Astrocyte (in vitro differentiated cells and primary cell): Measurements from ENCODE around the gene NUP155. TPM values are rescaled to one million over a fixed set of nuclear protein-coding genes. Genes with fewer than 3 reads are reported as not detected.

Experiments
- DNase-seq: peaks from one replicate; pipeline ENCODE4 v3.0.0-alpha.2; 2010; ENCODE audit warnings: low read depth
- FAIRE-seq: peaks from 2 replicates; lab custom pipeline; 2011; peaks lifted over from hg19 to GRCh38; lab: Jason Lieb, UNC
- H2AFZ ChIP-seq: 2 replicates; pipeline ENCODE4 v1.6.0; 2012; ENCODE audit warnings: low read depth, low read length, inconsistent platforms
- H3K27ac ChIP-seq: 2 replicates; pipeline ENCODE4 v1.5.1; 2011; ENCODE audit warnings: low read depth, low read length, inconsistent platforms
- H3K27me3 ChIP-seq: 2 replicates; pipeline ENCODE4 v1.6.0; 2011; ENCODE audit warnings: low read length, inconsistent platforms; ENCODE audit not compliant: insufficient read depth
- H3K36me3 ChIP-seq: 2 replicates; pipeline ENCODE4 v1.5.1; 2011; ENCODE audit warnings: low read length, inconsistent platforms; ENCODE audit not compliant: insufficient read depth
- H3K4me1 ChIP-seq: 2 replicates; pipeline ENCODE4 v1.5.1; 2011; ENCODE audit warnings: low read length, inconsistent platforms; ENCODE audit not compliant: insufficient read depth
- H3K4me2 ChIP-seq: 2 replicates; pipeline ENCODE4 v1.6.0; 2012; ENCODE audit warnings: low read length, inconsistent platforms
- H3K4me3 ChIP-seq: 2 replicates; pipeline ENCODE4 v1.5.1; 2011; ENCODE audit warnings: low read depth, mild to moderate bottlenecking, low read length, inconsistent platforms; ENCODE audit not compliant: insufficient read depth
- H3K79me2 ChIP-seq: 2 replicates; pipeline ENCODE4 v1.6.0; 2012; ENCODE audit warnings: mild to moderate bottlenecking, low read length, inconsistent platforms; ENCODE audit not compliant: insufficient read depth
- H3K9ac ChIP-seq: 2 replicates; pipeline ENCODE4 v1.6.0; 2012; ENCODE audit warnings: mild to moderate bottlenecking, low read length, inconsistent platforms
- H3K9me3 ChIP-seq: 2 replicates; pipeline ENCODE4 v1.5.1; 2012; ENCODE audit warnings: low read depth, mild to moderate bottlenecking, low read length, inconsistent platforms; ENCODE audit not compliant: insufficient read depth
- H4K20me1 ChIP-seq: 2 replicates; pipeline ENCODE4 v1.6.0; 2012; ENCODE audit warnings: low read length, inconsistent platforms; ENCODE audit not compliant: insufficient read depth
- H3K27ac Mint-ChIP-seq: one replicate; pipeline ENCODE4 v1.8.0; 2021; ENCODE audit warnings: mild to moderate bottlenecking, mixed read lengths; ENCODE audit not compliant: unreplicated experiment
- H3K27me3 Mint-ChIP-seq: one replicate; pipeline ENCODE4 v1.8.0; 2021; ENCODE audit warnings: low read depth, mixed read lengths; ENCODE audit not compliant: unreplicated experiment
- H3K36me3 Mint-ChIP-seq: one replicate; pipeline ENCODE4 v1.8.0; 2021; ENCODE audit warnings: low read depth, mixed read lengths; ENCODE audit not compliant: unreplicated experiment
- H3K4me1 Mint-ChIP-seq: one replicate; pipeline ENCODE4 v1.8.0; 2021; ENCODE audit warnings: low read depth, mixed read lengths; ENCODE audit not compliant: unreplicated experiment
- H3K4me3 Mint-ChIP-seq: one replicate; pipeline ENCODE4 v1.8.0; 2021; ENCODE audit warnings: mild to moderate bottlenecking, moderate library complexity, mixed read lengths; ENCODE audit not compliant: unreplicated experiment
- H3K9me3 Mint-ChIP-seq: one replicate; pipeline ENCODE4 v1.8.0; 2021; ENCODE audit warnings: mild to moderate bottlenecking, mixed read lengths; ENCODE audit not compliant: unreplicated experiment
- EZH2 ChIP-seq: IDR thresholded peaks from 2 replicates; pipeline ENCODE4 v1.6.1; 2012; ENCODE audit warnings: mild to moderate bottlenecking, low read length, inconsistent platforms; ENCODE audit not compliant: insufficient read depth
- total RNA-seq: library from RNA; stranded (reverse); gene quantifications from 2 replicates; pipeline ENCODE4 v1.2.1, GENCODE V29; 2021
- TF ChIP-seq, protein P1 (sequence below): IDR thresholded peaks from 2 replicates; pipeline ENCODE4 v1.5.1; 2011; ENCODE audit warnings: low read depth, mild to moderate bottlenecking, inconsistent platforms, low read length, moderate library complexity; ENCODE audit not compliant: insufficient read depth

Gene NUP155
- total RNA-seq, 1 donor from 2014 or later, result 28.8 TPM

- Mint-ChIP-seq H3K9me3 (no peaks in the 10 kb centered on the region), H3K4me1 (no peaks in the 10 kb centered on the region), H3K27ac (no peak overlapping the region), H3K36me3 (peaks cover 5% of the 10 kb centered on the region), H3K27me3 (no peaks in the 10 kb centered on the region), H3K4me3 (no peak overlapping the region)
- no peaks in the 10 kb centered on the region for H3K4me1 ChIP-seq
- no peaks in the 10 kb centered on the region for H3K27me3 ChIP-seq
- H3K79me2 ChIP-seq, result no peaks in the 10 kb centered on the region
- H3K27ac ChIP-seq, result no peak overlapping the region
- no peak overlapping the region for H3K4me2 ChIP-seq
- no peaks in the 10 kb centered on the region for H3K9me3 ChIP-seq
- H3K9ac ChIP-seq, result no peak overlapping the region
- H2AFZ ChIP-seq, result no peak overlapping the region
- FAIRE-seq, result no peak
- H4K20me1 ChIP-seq, result no peaks in the 10 kb centered on the region
- H3K36me3 ChIP-seq, result peaks cover 29% of the 10 kb centered on the region
- DNase-seq, result no peak
- H3K4me3 ChIP-seq, result no peak overlapping the region
- TF ChIP-seq, protein P1, sequence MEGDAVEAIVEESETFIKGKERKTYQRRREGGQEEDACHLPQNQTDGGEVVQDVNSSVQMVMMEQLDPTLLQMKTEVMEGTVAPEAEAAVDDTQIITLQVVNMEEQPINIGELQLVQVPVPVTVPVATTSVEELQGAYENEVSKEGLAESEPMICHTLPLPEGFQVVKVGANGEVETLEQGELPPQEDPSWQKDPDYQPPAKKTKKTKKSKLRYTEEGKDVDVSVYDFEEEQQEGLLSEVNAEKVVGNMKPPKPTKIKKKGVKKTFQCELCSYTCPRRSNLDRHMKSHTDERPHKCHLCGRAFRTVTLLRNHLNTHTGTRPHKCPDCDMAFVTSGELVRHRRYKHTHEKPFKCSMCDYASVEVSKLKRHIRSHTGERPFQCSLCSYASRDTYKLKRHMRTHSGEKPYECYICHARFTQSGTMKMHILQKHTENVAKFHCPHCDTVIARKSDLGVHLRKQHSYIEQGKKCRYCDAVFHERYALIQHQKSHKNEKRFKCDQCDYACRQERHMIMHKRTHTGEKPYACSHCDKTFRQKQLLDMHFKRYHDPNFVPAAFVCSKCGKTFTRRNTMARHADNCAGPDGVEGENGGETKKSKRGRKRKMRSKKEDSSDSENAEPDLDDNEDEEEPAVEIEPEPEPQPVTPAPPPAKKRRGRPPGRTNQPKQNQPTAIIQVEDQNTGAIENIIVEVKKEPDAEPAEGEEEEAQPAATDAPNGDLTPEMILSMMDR, result no peak
- no peak for TF ChIP-seq EZH2
Observed at GRCh38 chr5:37326536-37326935, 44.4 kb downstream of the NUP155 start.

- H3K36me3 Mint-ChIP-seq, result peaks cover 5% of the 10 kb centered on the region
- Histone ChIP-seq H3K79me2 (no peaks in the 10 kb centered on the region), H3K4me3 (no peak overlapping the region), H4K20me1 (no peaks in the 10 kb centered on the region), H3K27ac (no peak overlapping the region), H3K9ac (no peak overlapping the region), H3K36me3 (peaks cover 38% of the 10 kb centered on the region), H3K4me1 (no peaks in the 10 kb centered on the region), H2AFZ (no peak overlapping the region), H3K9me3 (no peaks in the 10 kb centered on the region), H3K4me2 (no peak overlapping the region), H3K27me3 (no peaks in the 10 kb centered on the region)
- no peaks in the 10 kb centered on the region for H3K27me3 Mint-ChIP-seq
- no peak for TF ChIP-seq EZH2
- TF ChIP-seq, protein P1, result no peak
- no peak overlapping the region for H3K4me3 Mint-ChIP-seq
- DNase-seq, result no peak
- H3K4me1 Mint-ChIP-seq, result no peaks in the 10 kb centered on the region
- no peak overlapping the region for H3K27ac Mint-ChIP-seq
- H3K9me3 Mint-ChIP-seq, result no peaks in the 10 kb centered on the region
- no peak for FAIRE-seq
Observed at GRCh38 chr5:37323607-37324006, 47.3 kb downstream of the NUP155 start.

- DNase-seq (peak; percentile 0), FAIRE-seq (no peak)
- peaks cover 31% of the 10 kb centered on the region for H3K36me3 ChIP-seq
- no peaks in the 10 kb centered on the region for H3K9me3 Mint-ChIP-seq
- no peak overlapping the region for H3K27ac Mint-ChIP-seq
- no peaks in the 10 kb centered on the region for H3K4me1 Mint-ChIP-seq
- no peaks in the 10 kb centered on the region for H3K27me3 Mint-ChIP-seq
- no peak overlapping the region for H3K4me3 Mint-ChIP-seq
- no peak overlapping the region for H3K4me3 ChIP-seq
- H4K20me1 ChIP-seq, result no peaks in the 10 kb centered on the region
- peaks cover 5% of the 10 kb centered on the region for H3K36me3 Mint-ChIP-seq
- TF ChIP-seq, protein P1, result no peak
- no peak for TF ChIP-seq EZH2
- H3K27ac ChIP-seq, result no peak overlapping the region
- no peaks in the 10 kb centered on the region for H3K4me1 ChIP-seq
- no peaks in the 10 kb centered on the region for H3K27me3 ChIP-seq
- no peaks in the 10 kb centered on the region for H3K79me2 ChIP-seq
- no peak overlapping the region for H3K4me2 ChIP-seq
- no peak overlapping the region for H3K9ac ChIP-seq
- H3K9me3 ChIP-seq, result no peaks in the 10 kb centered on the region
- H2AFZ ChIP-seq, result no peak overlapping the region
Observed at GRCh38 chr5:37319037-37319782, 51.7 kb downstream of the NUP155 start.
